Fibroblast of lung (primary cell): ENCODE data around the gene RBM20.

Experiments
- CTCF ChIP-seq, 2 donors: IDR thresholded peaks in 1 of 2; conservative IDR thresholded peaks in 1 of 2; 1 replicate in 1 of 2; 2 replicates in 1 of 2; pipeline ENCODE4 v1.5.1; 2011 to 2012; ENCODE audit warnings: low read length in 2 of 2, control low read depth in 1 of 2, inconsistent platforms in 1 of 2, low read depth in 1 of 2, mild to moderate bottlenecking in 1 of 2
- EZH2 ChIP-seq: IDR thresholded peaks from 2 replicates; pipeline ENCODE4 v1.5.1; 2012; ENCODE audit warnings: low read length, control low read depth, mild to moderate bottlenecking; ENCODE audit errors: missing control alignments

GRCh38 chr10:110600487-110601101, 43.5 kb upstream of the RBM20 start:
- TF ChIP-seq CTCF (conservative IDR thresholded peaks at IDR 0.05 in 1 of 2, IDR thresholded peaks at IDR 0.05 in 1 of 2; ENCODE audit: low read depth in 1 of 2, low read length in 2 of 2) (peak; percentile 40 to 50), EZH2 (no peak)
